HG03442 (cell line): ENCODE results near the gene CDADC1.

Source experiments
- ATAC-seq: cut with Tn5 transposase; IDR thresholded peaks from one replicate; pipeline ENCODE4 v1.9.1; 2021; ENCODE audit warnings: mild to moderate bottlenecking, moderate library complexity; ENCODE audit not compliant: unreplicated experiment

CDADC1 gene

DNA sequence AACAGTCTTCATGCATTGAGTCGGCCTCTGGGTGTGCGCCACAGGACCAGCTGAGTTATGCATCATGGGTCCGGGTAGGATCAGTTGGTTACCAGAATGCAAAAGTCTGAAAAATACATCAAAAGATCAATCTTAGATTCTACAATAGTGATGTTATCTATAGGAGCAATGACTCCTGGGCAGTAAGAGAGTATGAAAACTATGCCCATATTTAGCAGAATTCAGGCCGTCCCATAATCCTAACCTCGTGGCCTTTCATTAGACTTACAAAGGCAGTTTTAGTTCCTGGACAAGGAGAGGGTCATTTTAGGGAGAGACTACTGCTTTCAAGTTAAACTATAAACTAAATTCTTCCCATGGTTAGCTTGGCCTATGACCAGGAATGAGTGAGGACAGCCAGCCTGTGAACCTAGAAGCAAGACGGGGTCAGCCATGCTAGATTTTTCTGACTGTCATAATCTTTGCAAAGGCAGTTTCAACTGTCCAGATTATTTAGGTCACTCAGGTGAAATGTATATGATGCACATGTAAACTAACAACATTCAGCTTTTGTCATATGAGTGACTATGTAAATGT, 11.8 kb upstream of the CDADC1 start:
- ATAC-seq = no peak

DNA sequence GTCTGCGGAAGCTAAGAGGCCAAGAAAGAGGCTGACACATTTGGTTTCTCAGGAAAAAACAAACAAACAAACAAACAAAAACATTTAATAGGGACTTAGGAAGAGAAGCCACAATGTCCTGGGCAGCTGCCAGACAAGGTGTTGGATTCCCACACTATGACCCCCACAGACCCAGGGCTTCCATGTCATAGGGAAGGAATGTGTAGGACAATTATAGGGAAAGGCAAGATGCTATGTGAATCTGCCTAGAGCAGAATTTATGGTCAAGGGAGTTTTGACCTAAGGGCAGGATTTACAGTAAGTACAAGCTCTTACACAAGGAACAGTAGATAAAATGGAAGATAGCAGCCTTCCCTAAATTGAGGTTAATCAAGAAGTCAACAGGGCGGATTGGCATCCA, 9.1 kb upstream of the CDADC1 start:
- ATAC-seq = no peak

DNA sequence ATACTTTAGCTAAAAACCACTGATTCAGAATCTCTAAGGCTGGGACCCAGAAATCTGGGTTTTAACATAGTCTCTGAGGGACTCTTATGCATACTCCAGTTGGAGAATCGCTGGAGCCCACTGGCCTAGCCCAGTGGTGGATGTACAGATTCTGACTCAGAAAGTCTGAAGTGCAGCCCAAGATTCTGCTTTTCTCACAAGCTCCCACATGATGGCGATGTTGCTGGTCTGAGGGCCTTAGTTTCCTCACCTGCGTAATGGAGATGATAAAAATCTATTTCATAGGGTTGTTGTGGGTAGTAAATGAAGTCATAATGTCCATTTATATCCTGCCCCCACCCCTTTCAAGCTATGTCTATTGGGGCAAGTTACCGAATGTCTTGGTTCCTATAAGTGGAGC, 7.7 kb upstream of the CDADC1 start:
- ATAC-seq = no peak

DNA sequence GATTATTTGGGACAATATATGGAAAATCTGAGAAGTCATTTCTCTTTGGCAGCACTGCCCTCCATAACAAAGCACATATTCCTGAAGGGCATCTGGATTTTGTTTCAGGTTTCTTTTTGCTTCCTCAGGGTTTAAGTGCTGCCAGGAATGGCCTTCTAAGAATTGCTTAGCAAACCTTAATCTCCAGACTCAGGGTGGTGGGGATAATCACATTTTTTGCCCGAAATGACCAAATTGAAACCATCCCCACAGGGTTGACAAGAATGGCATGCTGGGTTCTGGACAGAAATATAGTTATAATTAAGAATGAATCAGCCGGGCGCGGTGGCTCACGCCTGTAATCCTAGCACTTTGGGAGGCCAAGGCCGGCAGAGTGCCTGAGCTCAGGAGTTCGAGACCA, 6.4 kb upstream of the CDADC1 start:
- no peak for ATAC-seq

DNA sequence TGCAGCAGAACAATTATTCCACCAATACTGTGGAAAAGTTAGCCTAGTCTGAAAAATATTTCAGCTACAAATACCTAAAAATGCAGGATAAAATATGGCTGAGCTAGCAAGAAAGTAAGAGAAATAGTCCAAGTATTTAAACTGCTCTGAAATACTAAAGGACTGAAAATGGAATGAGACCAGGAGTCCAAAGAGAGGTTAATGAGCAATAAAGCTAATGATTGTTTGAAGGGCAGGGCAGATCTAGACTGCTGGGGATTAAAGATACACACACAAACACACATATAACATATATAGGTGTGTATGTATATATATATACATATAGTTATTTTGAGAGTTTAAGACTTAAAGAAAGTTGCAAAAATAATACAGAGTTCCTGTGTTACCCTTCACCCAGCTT, 2.6 kb upstream of the CDADC1 start:
- ATAC-seq = no peak

DNA sequence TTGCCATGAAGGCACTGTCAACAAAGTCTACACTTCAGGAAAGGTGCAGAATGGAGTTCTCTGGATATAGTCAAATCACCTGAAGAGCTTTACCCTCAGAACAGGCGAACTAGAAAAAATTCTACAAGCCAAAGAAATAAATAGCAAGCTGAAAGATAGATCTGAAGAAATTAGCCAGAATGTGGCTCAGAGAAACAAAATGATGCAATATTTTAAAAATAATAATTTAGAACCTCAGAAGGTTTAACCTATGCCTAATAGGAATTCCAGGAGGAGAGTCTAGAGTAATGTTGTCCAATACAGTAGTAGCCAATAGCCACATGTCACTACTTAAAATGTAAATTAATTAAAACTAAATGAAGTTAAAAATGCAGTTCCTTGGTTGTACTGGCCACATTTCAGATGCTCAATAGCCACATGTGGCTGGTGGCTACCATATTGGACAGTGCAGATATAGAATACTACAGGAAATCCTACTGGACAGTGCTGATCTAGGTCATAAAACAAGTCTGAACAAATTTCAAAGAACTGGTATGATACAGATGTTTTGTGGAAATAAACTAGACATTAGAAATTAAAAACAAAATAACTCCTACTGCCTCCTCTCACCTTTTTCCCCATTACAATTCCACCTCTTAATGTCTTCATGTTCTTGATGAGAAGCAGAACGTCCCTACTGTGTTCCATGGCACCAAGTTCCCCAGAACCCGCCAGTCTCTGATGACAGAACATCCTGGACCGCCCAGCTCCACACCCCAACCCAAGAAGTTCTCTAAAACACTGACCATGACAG, 679 bp upstream of the CDADC1 start:
- ATAC-seq = peak; percentile 31

DNA sequence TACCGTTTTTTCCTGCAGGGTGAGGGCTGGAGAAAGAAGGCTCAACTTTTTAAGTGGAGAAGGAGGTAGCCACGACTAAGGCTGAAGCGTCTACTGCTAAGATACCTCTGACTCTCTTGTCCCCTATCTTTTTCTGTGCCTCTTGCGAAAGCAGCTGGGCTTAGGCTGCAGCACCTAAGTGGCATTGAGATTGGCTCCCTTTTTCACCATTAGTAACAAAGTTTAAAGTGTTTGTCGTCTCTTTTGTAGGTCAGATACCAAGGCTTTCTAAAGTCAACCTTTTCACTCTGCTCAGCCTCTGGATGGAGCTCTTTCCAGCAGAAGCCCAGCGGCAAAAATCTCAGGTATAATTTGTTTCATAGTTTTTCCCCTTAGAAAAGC, 887 bp downstream of the CDADC1 start:
- ATAC-seq = no peak

DNA sequence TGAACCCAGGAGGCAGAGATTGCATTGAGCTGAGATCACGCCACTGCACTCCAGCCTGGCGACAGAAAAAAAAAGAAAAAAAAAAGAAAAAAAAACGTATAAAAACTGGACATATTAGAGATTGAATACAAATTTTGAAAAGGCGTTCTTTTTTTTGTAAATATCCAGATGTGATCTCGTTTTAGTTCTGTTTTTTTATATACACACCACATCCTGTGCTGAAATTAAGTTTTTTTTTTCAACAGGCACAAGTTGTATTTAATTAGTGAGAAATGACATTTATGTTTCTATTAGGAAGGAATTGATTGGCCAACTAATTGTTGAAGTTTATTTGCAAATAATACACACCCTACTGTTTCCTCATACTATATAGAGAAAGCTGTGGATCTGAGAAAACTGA, 3.6 kb downstream of the CDADC1 start:
- no peak for ATAC-seq

DNA sequence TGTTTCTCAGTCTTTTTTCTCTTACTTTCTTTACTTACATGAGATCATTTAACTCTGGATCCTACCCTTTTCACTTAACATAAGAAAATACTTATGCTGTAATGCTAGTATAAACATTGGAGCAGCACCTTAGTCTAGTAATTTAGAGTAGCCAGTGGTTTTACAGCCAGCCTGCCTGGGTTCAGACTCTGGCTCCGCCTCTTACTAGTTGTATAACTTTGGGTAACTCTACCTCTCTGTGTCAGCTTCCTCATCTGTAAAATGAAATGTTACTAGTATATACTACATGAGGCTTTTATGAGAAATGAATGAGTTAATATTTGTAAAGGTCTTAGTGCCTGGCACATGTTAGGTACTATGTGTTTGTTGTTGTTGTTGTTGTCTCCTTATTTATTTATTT, 5.6 kb downstream of the CDADC1 start:
- no peak for ATAC-seq

DNA sequence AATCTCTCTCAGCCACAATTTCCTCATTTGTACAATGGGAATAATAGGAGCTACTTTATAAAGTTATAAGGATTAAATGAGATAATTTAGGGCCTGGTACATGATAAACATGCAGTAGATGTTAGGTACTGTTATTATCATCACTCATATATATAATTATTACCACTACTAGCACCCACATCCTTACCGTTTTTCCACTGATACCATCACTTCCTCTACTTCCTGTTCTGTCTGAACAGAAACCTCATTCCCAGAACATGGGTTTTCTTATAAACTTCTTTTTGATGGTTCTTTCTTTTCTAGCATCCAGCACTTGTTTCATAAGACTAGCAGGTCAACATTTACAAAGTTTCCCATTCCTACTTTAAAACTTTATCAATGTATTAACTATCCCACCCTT, 6.3 kb downstream of the CDADC1 start:
- ATAC-seq = no peak

DNA sequence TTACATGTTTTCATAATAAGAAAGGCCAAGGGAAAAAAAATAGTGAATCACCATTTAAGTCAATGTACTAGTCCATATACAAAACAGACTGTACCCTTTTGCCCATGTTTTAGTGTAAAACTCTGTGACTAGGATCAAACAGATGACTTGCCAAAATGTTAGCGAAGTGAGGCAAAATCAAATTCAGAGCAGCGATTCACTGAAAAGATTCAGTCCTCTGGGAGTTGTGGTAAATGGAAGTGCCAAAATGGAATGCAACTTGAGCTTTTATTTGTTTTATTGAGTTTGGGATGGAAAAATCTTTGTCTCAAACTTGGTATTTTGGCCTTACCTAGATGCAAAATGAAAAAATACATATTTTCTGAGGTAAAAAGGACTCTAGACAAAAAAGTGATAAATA, 9.1 kb downstream of the CDADC1 start:
- no peak for ATAC-seq

DNA sequence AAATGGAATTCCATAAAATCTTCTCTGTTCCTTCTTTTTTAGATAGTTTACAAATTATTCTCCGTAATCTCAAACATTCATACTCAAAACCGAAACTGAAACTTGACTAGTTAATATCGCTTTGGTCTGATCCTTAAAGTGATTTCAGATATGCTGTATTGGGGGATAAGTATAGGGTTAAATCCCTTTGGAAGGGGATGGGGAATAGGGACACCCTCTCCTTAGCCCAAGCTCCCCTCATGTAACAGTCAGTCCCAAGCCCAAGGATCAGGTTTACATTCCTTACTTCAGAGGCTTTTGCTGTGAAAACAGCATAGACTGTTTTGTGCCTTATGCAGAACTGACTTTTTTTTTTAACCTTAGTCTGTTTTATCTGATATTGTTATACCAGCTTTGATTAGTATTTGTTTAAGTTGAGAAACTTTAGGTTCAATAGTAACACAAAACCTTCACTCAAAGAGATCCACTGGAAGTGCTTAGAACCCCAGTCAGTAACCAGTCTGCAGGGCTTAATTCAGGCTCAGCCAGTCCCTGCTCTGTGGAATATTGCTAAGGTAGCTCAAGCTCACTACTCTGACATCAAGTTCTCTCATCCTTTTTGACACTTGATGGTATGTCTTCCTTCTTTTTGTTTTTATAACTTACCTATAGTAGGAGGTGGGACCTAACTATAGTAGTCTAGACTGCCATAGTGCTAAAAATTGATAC, 10.5 kb downstream of the CDADC1 start:
- no peak for ATAC-seq

DNA sequence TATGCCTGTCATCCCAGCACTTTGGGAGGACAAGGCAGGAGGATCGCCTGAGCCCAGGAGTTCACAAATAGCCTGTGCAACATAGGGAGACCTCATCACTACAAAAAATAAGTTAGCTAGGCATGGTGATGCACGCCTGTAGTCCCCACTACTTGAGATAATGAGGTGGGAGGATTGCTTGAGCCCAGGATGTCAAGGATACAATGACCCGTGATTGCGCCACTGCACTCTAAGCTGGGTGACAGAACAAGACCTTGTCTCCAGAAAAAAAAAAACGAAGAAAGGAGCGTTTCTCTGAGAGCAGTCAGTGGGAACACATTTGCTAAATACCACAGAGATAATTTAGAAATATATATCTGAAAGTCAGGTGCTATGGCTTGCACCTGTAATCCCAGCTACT, 11.9 kb downstream of the CDADC1 start:
- no peak for ATAC-seq

DNA sequence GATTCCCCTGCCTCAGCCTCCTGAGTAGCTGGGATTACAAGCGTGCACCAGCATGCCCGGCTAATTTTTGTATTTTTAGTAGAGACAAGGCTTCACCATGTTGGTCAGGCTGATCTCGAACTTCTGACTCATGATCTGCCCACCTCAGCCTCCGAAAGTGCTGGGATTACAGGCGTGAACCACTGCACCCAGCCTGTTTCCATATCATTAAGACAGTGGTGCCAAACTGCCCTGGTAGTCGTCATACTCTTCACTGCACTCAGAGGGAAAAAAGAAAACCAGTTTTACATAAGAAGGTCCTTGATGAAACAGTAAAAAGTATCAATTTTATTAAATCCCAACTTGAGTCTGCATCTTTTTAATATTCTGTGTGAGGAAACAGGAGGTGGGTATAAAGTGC, 14.9 kb downstream of the CDADC1 start:
- ATAC-seq = no peak

DNA sequence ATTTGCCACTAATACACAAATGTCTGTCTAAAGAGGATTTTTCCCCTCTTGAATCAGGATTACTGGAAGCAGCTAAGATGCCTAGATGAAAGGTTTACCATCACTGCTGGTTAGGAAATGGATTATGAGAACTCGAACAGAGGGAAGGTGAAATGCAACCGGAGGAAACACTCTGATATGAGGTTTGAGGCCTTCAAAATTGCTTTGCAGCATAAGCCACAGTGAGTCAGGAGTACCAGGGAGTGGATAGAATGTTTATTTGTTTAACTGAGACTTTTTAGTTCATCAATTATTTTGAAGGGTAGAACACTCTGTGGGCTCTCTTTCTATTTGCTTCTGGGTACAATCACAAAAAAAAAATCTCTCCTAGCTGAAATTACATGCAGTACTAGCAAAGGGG, 18.1 kb downstream of the CDADC1 start:
- ATAC-seq = no peak

DNA sequence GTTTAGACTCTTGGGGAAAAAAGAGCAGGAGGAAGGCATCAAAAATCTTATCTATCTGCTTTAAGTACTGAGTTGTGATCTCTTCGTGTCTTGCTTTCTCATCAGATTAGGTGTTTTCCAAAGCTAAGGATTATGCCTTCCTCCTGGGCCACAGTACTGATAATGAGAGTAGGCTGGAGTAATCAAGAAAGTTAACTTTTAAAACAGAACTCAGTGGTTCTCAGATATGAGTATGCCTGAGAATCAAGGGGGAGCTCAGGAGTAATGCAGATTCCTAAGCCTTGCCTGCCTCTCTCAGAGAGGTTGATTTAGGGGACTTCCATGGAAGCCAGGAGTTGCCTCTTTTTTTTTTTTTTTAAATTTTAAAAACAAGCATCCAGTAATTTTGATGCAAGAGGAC, 23.5 kb downstream of the CDADC1 start:
- no peak for ATAC-seq

DNA sequence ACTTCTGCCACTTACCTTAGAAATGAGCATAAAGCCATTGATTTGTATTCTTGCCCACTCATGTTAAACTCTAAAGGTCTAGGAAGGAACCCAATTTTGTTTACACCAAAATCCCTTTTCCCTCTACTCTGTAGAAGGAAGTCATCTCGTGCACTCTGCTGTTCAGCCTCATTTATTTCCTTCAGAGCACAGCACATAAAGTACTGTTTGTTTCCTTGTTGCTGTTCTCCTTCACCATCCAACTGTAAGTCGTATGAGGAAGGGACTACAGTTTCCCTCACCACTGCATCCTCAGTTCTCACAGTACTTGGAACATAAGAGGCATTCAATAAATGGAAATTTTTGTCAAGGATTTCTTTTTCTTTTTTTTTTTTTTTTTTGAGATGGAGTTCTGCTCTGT, 24.6 kb downstream of the CDADC1 start:
- ATAC-seq = no peak

DNA sequence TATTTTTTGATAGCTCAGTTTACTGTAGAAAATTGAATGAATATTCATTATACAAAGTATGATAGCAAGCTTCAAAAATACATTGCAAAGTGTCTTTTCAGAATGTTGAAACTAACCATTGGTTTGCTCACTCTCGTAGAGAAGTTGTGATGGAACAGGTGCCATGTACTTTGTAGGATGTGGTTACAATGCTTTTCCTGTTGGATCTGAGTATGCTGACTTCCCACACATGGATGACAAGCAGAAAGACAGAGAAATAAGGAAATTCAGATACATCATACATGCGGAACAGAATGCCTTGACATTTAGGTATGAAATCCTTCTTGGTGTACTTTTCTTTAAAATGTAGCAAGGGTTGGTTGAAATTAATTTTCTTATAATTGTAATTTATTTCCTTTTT, 30.5 kb downstream of the CDADC1 start:
- ATAC-seq = no peak

DNA sequence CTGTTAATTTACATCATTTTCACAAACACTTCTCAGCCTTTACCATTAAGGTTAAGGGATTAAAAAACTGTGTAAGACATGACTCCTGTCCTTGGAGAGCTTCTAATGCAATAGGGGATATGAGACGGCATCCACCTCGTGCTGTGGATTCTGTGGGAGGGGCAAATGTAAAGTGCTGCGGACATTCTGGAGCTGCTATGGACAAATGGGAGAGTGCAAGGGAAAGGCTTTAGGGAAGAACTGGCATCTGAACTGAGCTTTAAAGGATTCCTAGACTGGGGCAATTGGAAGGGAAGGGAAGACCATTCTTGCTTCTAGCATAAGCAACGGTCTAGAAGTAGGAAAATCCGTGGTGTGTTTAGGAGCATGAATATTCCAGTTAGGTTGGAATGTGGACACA, 31.4 kb downstream of the CDADC1 start:
- no peak for ATAC-seq

DNA sequence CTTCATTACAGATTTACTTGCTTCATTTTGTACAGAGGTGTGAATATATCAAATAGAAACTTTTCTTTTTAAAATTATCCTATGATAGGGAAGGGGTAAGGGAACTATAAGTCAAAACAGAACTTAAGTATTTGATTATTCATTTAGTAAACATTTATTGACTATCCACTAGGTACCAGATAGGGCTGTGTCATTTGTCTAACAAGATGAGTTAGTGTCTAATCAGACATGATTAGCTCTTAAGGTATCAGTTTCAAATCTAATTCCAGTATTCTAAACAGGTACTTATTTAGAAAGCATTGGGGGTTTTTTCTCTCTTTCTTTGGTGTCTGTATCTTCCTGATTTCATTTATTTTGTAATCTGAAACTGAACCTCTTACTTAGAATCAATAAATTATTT, 32.2 kb downstream of the CDADC1 start:
- ATAC-seq = no peak

DNA sequence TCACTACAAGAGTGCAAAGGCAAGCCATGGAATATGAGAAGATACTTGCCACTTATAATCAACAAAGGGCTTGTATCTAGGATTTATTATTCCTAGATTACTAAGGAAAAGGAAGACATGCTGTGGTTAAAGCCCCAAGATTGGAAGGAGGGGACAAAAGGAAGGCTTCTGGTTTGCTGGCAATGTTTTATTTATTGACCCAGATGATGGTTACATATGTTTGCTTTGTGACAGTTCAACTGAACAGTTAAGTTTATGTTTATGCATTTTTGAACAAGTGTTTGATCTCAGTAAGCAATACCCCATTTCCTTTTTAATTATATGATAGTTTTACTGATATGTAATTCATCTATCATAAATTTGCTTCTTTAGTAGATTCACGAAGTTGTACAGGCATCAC, 40.3 kb downstream of the CDADC1 start:
- no peak for ATAC-seq

DNA sequence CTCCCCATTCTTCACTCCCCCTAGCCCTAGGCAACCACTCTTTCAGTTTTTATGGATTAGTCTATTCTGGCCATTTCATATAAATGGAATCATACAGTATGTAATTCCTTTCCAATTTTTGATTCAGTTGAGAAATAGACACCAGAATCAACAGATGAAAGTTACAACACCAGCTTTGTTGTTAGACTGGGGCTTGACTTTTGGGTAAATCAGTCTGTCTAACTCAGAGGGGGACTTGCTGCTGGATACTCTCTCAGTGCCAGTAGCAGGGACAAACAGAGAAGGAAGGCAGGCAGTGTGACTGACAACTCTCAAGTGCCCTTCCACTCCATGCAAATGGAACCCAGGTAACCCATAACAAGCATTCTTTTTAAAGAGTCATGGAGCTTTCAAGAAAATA, 40.7 kb downstream of the CDADC1 start:
- ATAC-seq = no peak
